SK-N-SH (cell line): ENCODE results near the gene CGN.

ENCODE experiments used
- EZH2phosphoT487 ChIP-seq: fragments of 200-600 bp; sonication (generic); IDR thresholded peaks from 2 replicates; pipeline ENCODE4 v1.6.1; 2017; ENCODE audit warnings: low read depth, mixed run types, mild to moderate bottlenecking, antibody characterized with exemption, moderate library complexity, borderline replicate concordance
- FOXJ3 ChIP-seq: sonication (generic); formaldehyde crosslinking; IDR thresholded peaks from 2 replicates; pipeline ENCODE4 v1.5.1; 2020; ENCODE audit warnings: mild to moderate bottlenecking, missing genetic modification reagents
- POLR2AphosphoS5 ChIP-seq: IDR thresholded peaks from 2 replicates; pipeline ENCODE4 v1.6.1; 2012; ENCODE audit warnings: low read depth, low read length
- RAD21 ChIP-seq: IDR thresholded peaks from 2 replicates; pipeline ENCODE4 v1.6.1; 2012; ENCODE audit warnings: mild to moderate bottlenecking, low read length
- RCOR1 ChIP-seq: fragments of 150-350 bp; IDR thresholded peaks from 2 replicates; pipeline ENCODE4 v1.6.1; 2017; ENCODE audit warnings: antibody characterized with exemption, low read length
- SIN3A ChIP-seq: IDR thresholded peaks from 2 replicates; pipeline ENCODE4 v1.6.1; 2012; ENCODE audit warnings: low read depth, mild to moderate bottlenecking, low read length, moderate library complexity, borderline replicate concordance
- SMC3 ChIP-seq: IDR thresholded peaks from 2 replicates; pipeline ENCODE4 v1.6.1; 2012; ENCODE audit warnings: low read depth, low read length, improper control_type of control experiment
- TAF1 ChIP-seq: IDR thresholded peaks from 2 replicates; pipeline ENCODE4 v1.6.1; 2012; ENCODE audit warnings: low read depth, mild to moderate bottlenecking, low read length, moderate library complexity, borderline replicate concordance
- TEAD4 ChIP-seq: IDR thresholded peaks from 2 replicates; pipeline ENCODE4 v1.4.0; 2012; ENCODE audit warnings: mild to moderate bottlenecking, borderline replicate concordance; ENCODE audit not compliant: insufficient read depth
- TF ChIP-seq, protein P1 (sequence below): fragments of 200-600 bp; sonication (generic); IDR thresholded peaks from 2 replicates; pipeline ENCODE4 v1.6.1; 2017; ENCODE audit warnings: antibody characterized with exemption, mild to moderate bottlenecking, moderate library complexity

GRCh38 chr1:151511636-151512215, 539 bp downstream of the CGN start:
- TF ChIP-seq RAD21 (0 out of 2 replicates have a peak, but pooled peaks have one; percentile 3), TEAD4 (no peak), FOXJ3 (CRISPR knock-in tag) (no peak), RCOR1 (no peak), TAF1 (no peak), SIN3A (no peak), SMC3 (no peak), POLR2AphosphoS5 (no peak), EZH2phosphoT487 (no peak)
- TF ChIP-seq, protein P1, sequence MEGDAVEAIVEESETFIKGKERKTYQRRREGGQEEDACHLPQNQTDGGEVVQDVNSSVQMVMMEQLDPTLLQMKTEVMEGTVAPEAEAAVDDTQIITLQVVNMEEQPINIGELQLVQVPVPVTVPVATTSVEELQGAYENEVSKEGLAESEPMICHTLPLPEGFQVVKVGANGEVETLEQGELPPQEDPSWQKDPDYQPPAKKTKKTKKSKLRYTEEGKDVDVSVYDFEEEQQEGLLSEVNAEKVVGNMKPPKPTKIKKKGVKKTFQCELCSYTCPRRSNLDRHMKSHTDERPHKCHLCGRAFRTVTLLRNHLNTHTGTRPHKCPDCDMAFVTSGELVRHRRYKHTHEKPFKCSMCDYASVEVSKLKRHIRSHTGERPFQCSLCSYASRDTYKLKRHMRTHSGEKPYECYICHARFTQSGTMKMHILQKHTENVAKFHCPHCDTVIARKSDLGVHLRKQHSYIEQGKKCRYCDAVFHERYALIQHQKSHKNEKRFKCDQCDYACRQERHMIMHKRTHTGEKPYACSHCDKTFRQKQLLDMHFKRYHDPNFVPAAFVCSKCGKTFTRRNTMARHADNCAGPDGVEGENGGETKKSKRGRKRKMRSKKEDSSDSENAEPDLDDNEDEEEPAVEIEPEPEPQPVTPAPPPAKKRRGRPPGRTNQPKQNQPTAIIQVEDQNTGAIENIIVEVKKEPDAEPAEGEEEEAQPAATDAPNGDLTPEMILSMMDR, result peak; percentile 17; the same call in 1 of the 2 replicates
